ENCODE measurements around the gene UBTD1. TPM values are rescaled to one million over a fixed set of nuclear protein-coding genes. Genes with fewer than 3 reads are reported as not detected.
A peak's percentile ranks its signal among the peaks of the same experiment; 100 is the strongest.

Gene UBTD1
- total RNA-seq, 1 experiment from 2014 or later: 19.0 TPM

GRCh38 chr10:97485647-97486281, 13.0 kb upstream of the UBTD1 start:
- no peak overlapping the region for H3K4me3 Mint-ChIP-seq
- Histone ChIP-seq H3K14ac (ENCODE audit: insufficient read depth, low read length) (no peak overlapping the region), H4K8ac (replicated peaks; ENCODE audit: insufficient read length, low read depth, low read length) (no peak overlapping the region), H3T11ph (ENCODE audit: low read length) (no peak overlapping the region), H4K20me1 (ENCODE audit: control insufficient read depth, insufficient read depth, insufficient read length) (no peaks in the 10 kb centered on the region), H3K4ac (ENCODE audit: low read depth, low read length) (no peak overlapping the region), H3K4me1 (ENCODE audit: insufficient read depth, low read length) (peaks cover 3% of the 10 kb centered on the region; the same call in 1 of the 2 replicates), H3K23me2 (ENCODE audit: insufficient read length, low read depth, low read length, poor library complexity, severe bottlenecking) (no peaks in the 10 kb centered on the region), H4K5ac (ENCODE audit: insufficient read length, low read depth, low read length) (no peak overlapping the region), H3K79me1 (ENCODE audit: insufficient read depth, low read depth, low read length, poor library complexity, severe bottlenecking) (peaks cover 12% of the 10 kb centered on the region), H3K27me3 (ENCODE audit: insufficient read depth, low read length) (no peaks in the 10 kb centered on the region), H2AK5ac (ENCODE audit: insufficient read length, low read length) (no peak overlapping the region), H2BK12ac (ENCODE audit: insufficient read length, low read depth, low read length) (no peak overlapping the region), H2BK5ac (ENCODE audit: insufficient read length, low read length) (no peak overlapping the region), H3K9ac (ENCODE audit: extremely low read depth, insufficient read length, low read length) (no peak overlapping the region), H4K91ac (ENCODE audit: insufficient read length, low read depth, low read length) (no peak overlapping the region), H3K18ac (ENCODE audit: insufficient read length, low read depth, low read length) (no peak overlapping the region), H3K27ac (ENCODE audit: insufficient read length, low read depth, low read length) (no peak overlapping the region), H2AFZ (ENCODE audit: low read length) (no peak overlapping the region), H3K4me2 (ENCODE audit: insufficient read depth, insufficient read length, low read length) (no peak overlapping the region), H3K56ac (ENCODE audit: insufficient read length, low read depth, low read length) (no peak overlapping the region), H3K23ac (ENCODE audit: insufficient read length, low read depth, low read length) (no peak overlapping the region), H2BK15ac (ENCODE audit: low read depth, low read length) (no peak overlapping the region), H3K9me3 (ENCODE audit: control insufficient read depth, low read depth, low read length) (no peaks in the 10 kb centered on the region), H2BK120ac (ENCODE audit: low read depth, low read length, poor library complexity, severe bottlenecking) (no peak overlapping the region), H3K79me2 (ENCODE audit: insufficient read depth, low read length) (peaks cover 14% of the 10 kb centered on the region; the same call in 1 of the 2 replicates), H2BK20ac (ENCODE audit: low read depth, low read length, poor library complexity, severe bottlenecking) (no peak overlapping the region)
- H3K27me3 Mint-ChIP-seq (ENCODE audit: low read depth): no peaks in the 10 kb centered on the region
- H3K36me3 Mint-ChIP-seq (ENCODE audit: insufficient read depth in 1 of 3, low read depth in 3 of 3): peaks cover 0 to 26% (median 18%) of the 10 kb centered on the region in 3 experiments; a peak in 6 of 7 replicates
- H3K9me3 Mint-ChIP-seq: no peaks in the 10 kb centered on the region
- H3K4me1 Mint-ChIP-seq: peaks cover 10 to 13% of the 10 kb centered on the region in 2 experiments
- no CpG with 5 or more reads among the region's 4 CpGs for WGBS (ENCODE audit: extremely low coverage, insufficient read length, low lambda C conversion rate)
- 0 out of 7 replicates have a peak overlapping the region, but pooled peaks of 1 of the 3 experiments have one; percentile 20 for H3K27ac Mint-ChIP-seq
- TF ChIP-seq CTCF (conservative IDR thresholded peaks at IDR 0.05): no peak
- no peak for DNase-seq
